Breast epithelium (tissue), 4 donors: ENCODE measurements around the gene TECTA. TPM values are rescaled to one million over a fixed set of nuclear protein-coding genes. Genes with fewer than 3 reads are reported as not detected.

Experiments
- DNase-seq, 2 donors: peaks; one replicate each; pipeline ENCODE4 v3.0.0-alpha.2; 2019; ENCODE audit warnings: low spot score in 2 of 2
- H3K27ac ChIP-seq, 2 donors: fragments of 200-600 bp; sonication (generic) in 1 of 2; one replicate each; pipeline ENCODE4 v1.5.1; 2016 to 2019; ENCODE audit warnings: mild to moderate bottlenecking in 1 of 2
- H3K27me3 ChIP-seq, 2 donors: fragments of 200-600 bp; sonication (generic) in 1 of 2; one replicate each; pipeline versions ENCODE4 v1.5.1 to v1.6.0; 2017 to 2019; ENCODE audit warnings: control low read depth in 1 of 2, mild to moderate bottlenecking in 1 of 2
- H3K36me3 ChIP-seq: fragments of 200-600 bp; one replicate; pipeline ENCODE4 v1.5.1; 2019
- H3K4me1 ChIP-seq, 2 donors: fragments of 200-600 bp; sonication (generic); one replicate each; pipeline ENCODE4 v1.5.1; 2016 to 2019; ENCODE audit warnings: control low read depth in 1 of 2
- H3K4me3 ChIP-seq, 3 donors: fragments of 200-600 bp; sonication (generic); 1 replicate in 2 of 3; 2 replicates in 1 of 3; pipeline ENCODE4 v1.5.1; 2016 to 2019; ENCODE audit warnings: mild to moderate bottlenecking in 3 of 3, moderate library complexity in 2 of 3
- H3K9me3 ChIP-seq, 2 donors: fragments of 200-600 bp; sonication (generic) in 1 of 2; one replicate each; pipeline ENCODE4 v1.5.1; 2016 to 2019; ENCODE audit warnings: control low read depth in 1 of 2
- CTCF ChIP-seq, 3 donors: fragments of 450-650 bp; IDR thresholded peaks; one replicate each; pipeline ENCODE4 v1.5.1; 2016 to 2017; ENCODE audit warnings: antibody characterized with exemption in 3 of 3, mild to moderate bottlenecking in 3 of 3, moderate library complexity in 3 of 3
- POLR2A ChIP-seq: fragments of 450-650 bp; IDR thresholded peaks from one replicate; pipeline ENCODE4 v1.6.1; 2016; ENCODE audit warnings: antibody characterized with exemption, mild to moderate bottlenecking, moderate library complexity
- POLR2AphosphoS5 ChIP-seq, 3 donors: sonication (generic); formaldehyde crosslinking; IDR thresholded peaks; one replicate each; pipeline ENCODE4 v1.6.1; 2017; ENCODE audit warnings: antibody characterized with exemption in 3 of 3
- intact Hi-C: fragments of 100-400 bp; cut with DNase I; formaldehyde crosslinking; loops from one replicate; pipeline ENCODE4 v1.15.1; 2023; ENCODE audit warnings: low total_unique reads
- total RNA-seq, 3 donors: library from RNA; depleted of rRNA; stranded (reverse); fragments of >200 nt; gene quantifications; one replicate each; pipeline ENCODE4 v1.1.0, GENCODE V29; 2016

The TECTA gene
- total RNA-seq, 3 donors from 2014 or later: 0.64 to 1.3 (median 0.88) TPM

GRCh38 chr11:121240650-121241303, 139.7 kb downstream of the TECTA start:
- DNase-seq: no peak
- intact Hi-C loops: no loop called here
- H3K4me3 ChIP-seq: no peak overlapping the region
- no peaks in the 10 kb centered on the region for H3K4me1 ChIP-seq
- TF ChIP-seq POLR2AphosphoS5 (IDR thresholded peaks at IDR 0.05): no peak
- TF ChIP-seq CTCF (IDR thresholded peaks at IDR 0.05): no peak
- TF ChIP-seq POLR2A: no peak
- no peak overlapping the region for H3K27ac ChIP-seq
- no peaks in the 10 kb centered on the region for H3K27me3 ChIP-seq
- H3K36me3 ChIP-seq: no peaks in the 10 kb centered on the region
- no peaks in the 10 kb centered on the region for H3K9me3 ChIP-seq

Other genes with a start within 250 kb of the TECTA start
- gene TBCEL, start 77.1 kb upstream of the TECTA start, total RNA-seq: 10 to 100 TPM; 16.0 to 31.8 (median 26.9) TPM
- 10 to 100 TPM; 25.8 to 54.7 (median 51.5) TPM for gene SC5D, start 191.5 kb downstream of the TECTA start, total RNA-seq